ENCODE results near the gene PRICKLE1. TPM values are rescaled to one million over a fixed set of nuclear protein-coding genes. Genes with fewer than 3 reads are reported as not detected.

The PRICKLE1 gene
- total and polyA plus RNA-seq, 10 of the 15 experiments (the other 5 are each of a cell fraction or from before 2014, with no cell fraction given) = 0.47 to 2.8 (median 0.86) TPM

- DNase-seq (ENCODE audit: low read depth, low spot score) (no peak), FAIRE-seq (no peak), ATAC-seq (no peak)
- no peaks in the 10 kb centered on the region for H3K36me3 ChIP-seq (ENCODE audit: control insufficient read depth in 2 of 2, insufficient read depth in 2 of 2, low read length in 1 of 2)
- intact Hi-C loops (cut with micrococcal nuclease; ENCODE audit: unreplicated experiment) = no loop called here
- no peaks in the 10 kb centered on the region for H3K79me2 ChIP-seq (ENCODE audit: control insufficient read depth, insufficient read depth, low read length)
- H3K4me3 ChIP-seq = no peak overlapping the region
- H3K4me1 ChIP-seq (ENCODE audit: control insufficient read depth, insufficient read depth, low read length) = no peaks in the 10 kb centered on the region
- in situ Hi-C loops (cut with MboI) = no loop called here
- SMC1A ChIA-PET (ENCODE audit: uncharacterized antibody, unreplicated experiment) = interaction anchor here (1.0 to 1.2 kb wide), 2 partner anchors 10 to 13 kb away, joined by 4 read pairs; no protein-coding TSS in a partner anchor
- no peaks in the 10 kb centered on the region for H3K27me3 ChIP-seq (replicated peaks in 1 of 2; ENCODE audit: control insufficient read depth in 2 of 2, insufficient read depth in 2 of 2, low read length in 1 of 2)
- no peak overlapping the region for H3K9ac ChIP-seq (ENCODE audit: control insufficient read depth, insufficient read depth, low read length)
- BruUV-seq (replicated peaks) = no TSS peak
- CTCF ChIA-PET = interaction anchor here (0.6 to 2.0 kb wide), 4 partner anchors 8 to 672 kb away, joined by 3 to 4 read pairs (median 4); no protein-coding TSS in a partner anchor
- H3K27ac ChIP-seq (ENCODE audit: control insufficient read depth, insufficient read depth) = no peak overlapping the region
- H3K9me3 ChIP-seq (replicated peaks; ENCODE audit: control insufficient read depth, insufficient read depth, low read length) = no peaks in the 10 kb centered on the region
- TF ChIP-seq SMC3 (IDR thresholded peaks at IDR 0.05; ENCODE audit: borderline replicate concordance, low read length) = no peak
- no peak for TF ChIP-seq ELK1 (IDR thresholded peaks at IDR 0.05; ENCODE audit: low read depth, low read length)
- TF ChIP-seq SPI1 (IDR thresholded peaks at IDR 0.05; ENCODE audit: borderline replicate concordance, insufficient read depth, low read depth, low read length) = no peak
- no peak for TF ChIP-seq ZBTB11 (CRISPR knock-in tag; IDR thresholded peaks at IDR 0.05)
- TF ChIP-seq MXI1 (IDR thresholded peaks at IDR 0.05; ENCODE audit: low read depth, low read length) = no peak
- no peak for TF ChIP-seq PKNOX1 (IDR thresholded peaks at IDR 0.05)
- no peak for TF ChIP-seq ZNF274 (IDR thresholded peaks at IDR 0.05; ENCODE audit: insufficient read depth, insufficient read length)
- no peak for TF ChIP-seq ETV6 (conservative IDR thresholded peaks at IDR 0.05 in 1 of 2, IDR thresholded peaks at IDR 0.05 in 1 of 2; ENCODE audit: borderline replicate concordance in 1 of 2, low read depth in 1 of 2)
- TF ChIP-seq NR2C1 (IDR thresholded peaks at IDR 0.05) = no peak
- no peak for TF ChIP-seq NBN (IDR thresholded peaks at IDR 0.05)
- H4K20me1 ChIP-seq (ENCODE audit: control insufficient read depth, insufficient read depth) = no peaks in the 10 kb centered on the region
- no peak overlapping the region for H2AFZ ChIP-seq (ENCODE audit: control insufficient read depth, low read depth, low read length)
- 0% methylated on average over 1 of the region's 1 CpG for WGBS (ENCODE audit: insufficient coverage, insufficient replicate concordance, low lambda C conversion rate, missing lambda C conversion rate)
- RAD21 ChIA-PET (ENCODE audit: unreplicated experiment) = no interaction called here
- H3K4me2 ChIP-seq (ENCODE audit: control insufficient read depth, insufficient read depth) = no peak overlapping the region
- POLR2A ChIA-PET = interaction anchor here (0.7 kb wide), 1 partner anchor 1772 kb away, joined by 9 read pairs; no protein-coding TSS in a partner anchor
Measured at GRCh38 chr12:42492267-42492666, 97.3 kb downstream of the PRICKLE1 start.

All from GM12878 (cell line).